Calu3 (cell line): ENCODE data around the gene PXK. TPM values are rescaled to one million over a fixed set of nuclear protein-coding genes. Genes with fewer than 3 reads are reported as not detected.

Experiments
- BruUV-seq: library from RNA; stranded (reverse); fragments of 400-500 nt; replicated peaks from 2 replicates; lab custom pipeline; 2021; lab: Mats Ljungman, UMichigan
- CTCF ChIA-PET: fragments of 300-600 bp; sonication (Branson Sonifier 250); formaldehyde crosslinking; loops from one replicate; lab custom pipeline; 2022; ENCODE audit warnings: antibody characterized with exemption; lab: Charles Lee
- DNase-seq: peaks from one replicate; pipeline ENCODE4 v3.0.0; 2022
- H3K27ac Mint-ChIP-seq: one replicate; pipeline ENCODE4 v1.8.0; 2022; ENCODE audit warnings: mixed read lengths; ENCODE audit not compliant: unreplicated experiment
- H3K27me3 Mint-ChIP-seq: one replicate; pipeline ENCODE4 v1.8.0; 2022; ENCODE audit warnings: mixed read lengths; ENCODE audit not compliant: unreplicated experiment
- H3K36me3 Mint-ChIP-seq: one replicate; pipeline ENCODE4 v1.8.0; 2022; ENCODE audit warnings: mild to moderate bottlenecking, moderate library complexity, mixed read lengths; ENCODE audit not compliant: insufficient read depth, unreplicated experiment
- H3K4me1 Mint-ChIP-seq: one replicate; pipeline ENCODE4 v1.8.0; 2022; ENCODE audit warnings: mild to moderate bottlenecking, low read depth, mixed read lengths; ENCODE audit not compliant: unreplicated experiment
- H3K4me3 Mint-ChIP-seq: one replicate; pipeline ENCODE4 v1.8.0; 2022; ENCODE audit warnings: mild to moderate bottlenecking, low read depth, moderate library complexity, mixed read lengths; ENCODE audit not compliant: unreplicated experiment
- H3K9me3 Mint-ChIP-seq: one replicate; pipeline ENCODE4 v1.8.0; 2022; ENCODE audit warnings: low read depth, mixed read lengths; ENCODE audit not compliant: unreplicated experiment
- intact Hi-C: fragments of 100-400 bp; cut with micrococcal nuclease; formaldehyde crosslinking; loops from one replicate; pipeline ENCODE4 v1.10.0; 2022; ENCODE audit not compliant: unreplicated experiment
- total RNA-seq: library from RNA; stranded (reverse); gene quantifications from 2 replicates; pipeline ENCODE4 v1.2.3, GENCODE V29; 2022
- TF ChIP-seq, protein P1 (sequence below): fragments of 200-600 bp; IDR thresholded peaks from one replicate; pipeline ENCODE4 v1.8.0; 2022; ENCODE audit warnings: antibody characterized with exemption; ENCODE audit not compliant: unreplicated experiment

Gene PXK
- total RNA-seq, 1 experiment from 2014 or later = 8.6 TPM

DNA sequence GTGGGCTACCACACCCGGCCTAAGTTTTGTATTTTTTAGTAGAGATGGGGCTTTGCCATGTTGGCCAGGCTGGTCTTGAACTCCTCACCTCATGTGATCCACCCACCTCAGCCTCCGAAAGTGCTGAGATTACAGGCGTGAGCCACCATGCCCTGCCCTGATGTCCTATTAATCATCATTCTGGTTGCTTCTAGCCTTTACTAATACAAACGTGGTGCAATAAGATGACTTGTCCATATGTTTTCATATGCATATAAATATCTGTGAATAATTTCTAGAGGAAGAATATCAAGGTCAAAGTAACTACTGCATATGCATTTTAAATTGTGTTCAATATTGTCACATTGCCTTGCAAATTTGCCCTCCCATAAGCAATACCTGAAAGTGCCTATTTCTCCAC is 126.5 kb downstream of the PXK start:
- Mint-ChIP-seq H3K4me1 (peaks cover 15% of the 10 kb centered on the region), H3K4me3 (no peak overlapping the region), H3K36me3 (peaks cover 6% of the 10 kb centered on the region), H3K27me3 (no peaks in the 10 kb centered on the region), H3K27ac (no peak overlapping the region), H3K9me3 (no peaks in the 10 kb centered on the region)
- CTCF ChIA-PET = no interaction called here
- DNase-seq = no peak
- intact Hi-C loops = no loop called here
- no TSS peak for BruUV-seq
- TF ChIP-seq, protein P1, sequence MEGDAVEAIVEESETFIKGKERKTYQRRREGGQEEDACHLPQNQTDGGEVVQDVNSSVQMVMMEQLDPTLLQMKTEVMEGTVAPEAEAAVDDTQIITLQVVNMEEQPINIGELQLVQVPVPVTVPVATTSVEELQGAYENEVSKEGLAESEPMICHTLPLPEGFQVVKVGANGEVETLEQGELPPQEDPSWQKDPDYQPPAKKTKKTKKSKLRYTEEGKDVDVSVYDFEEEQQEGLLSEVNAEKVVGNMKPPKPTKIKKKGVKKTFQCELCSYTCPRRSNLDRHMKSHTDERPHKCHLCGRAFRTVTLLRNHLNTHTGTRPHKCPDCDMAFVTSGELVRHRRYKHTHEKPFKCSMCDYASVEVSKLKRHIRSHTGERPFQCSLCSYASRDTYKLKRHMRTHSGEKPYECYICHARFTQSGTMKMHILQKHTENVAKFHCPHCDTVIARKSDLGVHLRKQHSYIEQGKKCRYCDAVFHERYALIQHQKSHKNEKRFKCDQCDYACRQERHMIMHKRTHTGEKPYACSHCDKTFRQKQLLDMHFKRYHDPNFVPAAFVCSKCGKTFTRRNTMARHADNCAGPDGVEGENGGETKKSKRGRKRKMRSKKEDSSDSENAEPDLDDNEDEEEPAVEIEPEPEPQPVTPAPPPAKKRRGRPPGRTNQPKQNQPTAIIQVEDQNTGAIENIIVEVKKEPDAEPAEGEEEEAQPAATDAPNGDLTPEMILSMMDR = no peak

DNA sequence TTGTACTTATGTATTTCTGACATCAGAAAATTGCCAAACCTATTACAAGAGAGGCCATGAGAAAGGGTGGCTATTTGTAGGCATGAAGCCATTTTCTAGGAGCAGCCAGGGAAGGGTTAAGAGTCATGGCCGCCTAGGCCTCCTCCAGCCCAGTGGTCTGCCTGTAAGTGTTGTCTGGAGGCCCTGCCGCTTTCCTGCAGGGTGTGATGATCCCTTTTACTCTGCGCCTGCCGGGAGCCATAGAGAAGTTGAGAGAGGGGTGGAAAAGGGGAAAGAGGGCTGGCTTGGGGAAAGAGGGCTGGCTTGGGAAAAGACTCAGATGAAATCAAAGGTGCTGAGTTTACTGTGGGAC is 130.1 kb downstream of the PXK start:
- no peaks in the 10 kb centered on the region for H3K9me3 Mint-ChIP-seq
- TF ChIP-seq, protein P1 = no peak
- no peak for DNase-seq
- CTCF ChIA-PET = no interaction called here
- no peaks in the 10 kb centered on the region for H3K27me3 Mint-ChIP-seq
- BruUV-seq = no TSS peak
- peaks cover 15% of the 10 kb centered on the region for H3K4me1 Mint-ChIP-seq
- H3K36me3 Mint-ChIP-seq = peaks cover 6% of the 10 kb centered on the region
- intact Hi-C loops = loop anchor here (1.0 to 2.0 kb wide), 2 partner anchors 30 to 69 kb away; partner anchors contain the start of gene KCTD6
- H3K4me3 Mint-ChIP-seq = peak overlapping the region; percentile 39
- no peak overlapping the region for H3K27ac Mint-ChIP-seq

DNA sequence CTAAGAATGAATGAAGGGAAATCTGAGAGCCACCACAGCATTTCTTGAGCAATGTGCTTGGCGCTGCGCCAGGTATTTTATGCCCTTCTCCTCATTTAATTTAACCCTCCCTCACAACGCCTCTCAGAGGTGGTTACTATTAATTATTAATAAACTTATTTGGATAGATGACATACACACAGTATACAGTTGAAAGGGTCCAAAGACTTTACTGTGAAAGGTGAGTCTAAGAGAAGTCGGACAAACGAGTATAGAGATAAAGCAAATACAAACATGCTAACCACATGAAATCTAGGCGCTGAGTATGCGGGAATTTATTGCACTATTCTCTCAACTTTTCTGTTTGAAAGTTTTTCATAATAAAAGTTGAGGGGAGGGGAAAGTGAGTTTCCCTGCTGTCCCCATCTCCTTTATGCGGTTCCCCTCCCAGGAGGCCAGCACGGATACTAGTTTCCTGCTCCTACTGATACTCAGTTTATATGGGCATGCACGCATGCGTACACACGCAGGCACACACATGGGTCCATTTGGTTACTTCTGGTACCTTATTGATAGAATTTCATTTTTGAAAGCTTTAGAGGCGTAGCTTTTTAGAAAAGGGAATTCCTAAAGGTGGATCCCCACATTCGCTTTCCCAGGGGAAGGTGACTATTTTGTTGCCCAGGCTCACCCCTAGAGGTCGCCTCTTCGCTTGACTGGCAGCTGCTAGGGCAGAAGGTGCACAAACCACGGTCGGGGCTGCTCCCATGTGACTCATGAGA is 130.7 kb downstream of the PXK start:
- no TSS peak for BruUV-seq
- DNase-seq = peak; percentile 84
- TF ChIP-seq, protein P1 = peak; percentile 53
- H3K27me3 Mint-ChIP-seq = no peaks in the 10 kb centered on the region
- CTCF ChIA-PET = no interaction called here
- intact Hi-C loops = loop anchor here (1.0 to 2.0 kb wide), 2 partner anchors 29 to 69 kb away; partner anchors contain the start of gene KCTD6
- H3K27ac Mint-ChIP-seq = no peak overlapping the region
- H3K9me3 Mint-ChIP-seq = no peaks in the 10 kb centered on the region
- peaks cover 6% of the 10 kb centered on the region for H3K36me3 Mint-ChIP-seq
- peak overlapping the region; percentile 39 for H3K4me3 Mint-ChIP-seq
- H3K4me1 Mint-ChIP-seq = peaks cover 15% of the 10 kb centered on the region

DNA sequence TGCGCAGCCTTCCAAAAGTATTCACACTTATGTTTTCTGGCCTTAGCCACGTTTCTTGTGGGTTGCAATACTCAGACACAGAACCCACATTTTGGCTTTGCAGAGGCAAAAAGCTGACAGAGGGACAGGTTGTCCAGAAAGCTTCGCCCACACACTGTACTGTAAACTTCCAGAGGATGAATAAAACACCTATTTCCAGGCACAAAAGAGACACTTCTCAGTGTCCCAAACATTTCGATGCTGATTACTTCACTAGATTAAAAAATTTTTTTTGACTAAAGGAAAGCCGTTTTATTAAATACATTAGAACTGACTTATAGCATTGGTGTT is 131.2 kb downstream of the PXK start:
- no peaks in the 10 kb centered on the region for H3K9me3 Mint-ChIP-seq
- no peaks in the 10 kb centered on the region for H3K27me3 Mint-ChIP-seq
- intact Hi-C loops = loop anchor here (1.0 to 2.0 kb wide), 2 partner anchors 29 to 68 kb away; partner anchors contain the start of gene KCTD6
- DNase-seq = no peak
- H3K27ac Mint-ChIP-seq = no peak overlapping the region
- peaks cover 15% of the 10 kb centered on the region for H3K4me1 Mint-ChIP-seq
- CTCF ChIA-PET = no interaction called here
- peak overlapping the region; percentile 39 for H3K4me3 Mint-ChIP-seq
- H3K36me3 Mint-ChIP-seq = peaks cover 6% of the 10 kb centered on the region
- no TSS peak for BruUV-seq
- TF ChIP-seq, protein P1 = no peak
